HG03280 (cell line): ENCODE data around the gene LPP.
"Not testable (repeated sequence)": the region's sequence is repeated elsewhere in the genome, so short reads cannot be mapped to it uniquely, and the experiment has no call there.

ENCODE experiments used
- ATAC-seq: cut with Tn5 transposase; IDR thresholded peaks from one replicate; pipeline ENCODE4 v1.9.1; 2021; ENCODE audit warnings: mild to moderate bottlenecking, moderate library complexity; ENCODE audit not compliant: unreplicated experiment

The LPP gene

GRCh38 chr3:188689101-188689574 lies 535.2 kb downstream of the LPP start:
- no peak for ATAC-seq

- no peak for ATAC-seq
Measured at GRCh38 chr3:188690064-188690463, 536.1 kb downstream of the LPP start.

GRCh38 chr3:188691004-188691403 lies 537.0 kb downstream of the LPP start:
- no peak for ATAC-seq

- ATAC-seq, result no peak
Measured at GRCh38 chr3:188691665-188692064, 537.7 kb downstream of the LPP start.

GRCh38 chr3:188692700-188693099 lies 538.7 kb downstream of the LPP start:
- ATAC-seq, result no peak

- ATAC-seq, result no peak
Measured at GRCh38 chr3:188693435-188693834, 539.5 kb downstream of the LPP start.

GRCh38 chr3:188695241-188695640 lies 541.3 kb downstream of the LPP start:
- no peak for ATAC-seq

GRCh38 chr3:188697127-188697526 lies 543.2 kb downstream of the LPP start:
- no peak for ATAC-seq

GRCh38 chr3:188698436-188698835 lies 544.5 kb downstream of the LPP start:
- no peak for ATAC-seq

- ATAC-seq, result no peak
Measured at GRCh38 chr3:188700501-188700900, 546.5 kb downstream of the LPP start.

- no peak for ATAC-seq
Measured at GRCh38 chr3:188700918-188701317, 547.0 kb downstream of the LPP start.

GRCh38 chr3:188701485-188701969 lies 547.6 kb downstream of the LPP start:
- ATAC-seq, result no peak

GRCh38 chr3:188702028-188702427 lies 548.1 kb downstream of the LPP start:
- not testable (repeated sequence) for ATAC-seq

GRCh38 chr3:188706176-188706575 lies 552.2 kb downstream of the LPP start:
- ATAC-seq, result no peak

GRCh38 chr3:188706599-188706998 lies 552.6 kb downstream of the LPP start:
- ATAC-seq, result no peak

GRCh38 chr3:188707381-188708288 lies 553.7 kb downstream of the LPP start:
- no peak for ATAC-seq

- no peak for ATAC-seq
Measured at GRCh38 chr3:188711881-188712247, 557.9 kb downstream of the LPP start.

GRCh38 chr3:188712248-188712924 lies 558.4 kb downstream of the LPP start:
- ATAC-seq, result no peak

GRCh38 chr3:188712991-188713390 lies 559.0 kb downstream of the LPP start:
- no peak for ATAC-seq

GRCh38 chr3:188719545-188719944 lies 565.6 kb downstream of the LPP start:
- no peak for ATAC-seq

- no peak for ATAC-seq
Measured at GRCh38 chr3:188720215-188720614, 566.3 kb downstream of the LPP start.

- no peak for ATAC-seq
Measured at GRCh38 chr3:188720636-188721035, 566.7 kb downstream of the LPP start.
